ENCODE results near the gene EIF4E.

DNA sequence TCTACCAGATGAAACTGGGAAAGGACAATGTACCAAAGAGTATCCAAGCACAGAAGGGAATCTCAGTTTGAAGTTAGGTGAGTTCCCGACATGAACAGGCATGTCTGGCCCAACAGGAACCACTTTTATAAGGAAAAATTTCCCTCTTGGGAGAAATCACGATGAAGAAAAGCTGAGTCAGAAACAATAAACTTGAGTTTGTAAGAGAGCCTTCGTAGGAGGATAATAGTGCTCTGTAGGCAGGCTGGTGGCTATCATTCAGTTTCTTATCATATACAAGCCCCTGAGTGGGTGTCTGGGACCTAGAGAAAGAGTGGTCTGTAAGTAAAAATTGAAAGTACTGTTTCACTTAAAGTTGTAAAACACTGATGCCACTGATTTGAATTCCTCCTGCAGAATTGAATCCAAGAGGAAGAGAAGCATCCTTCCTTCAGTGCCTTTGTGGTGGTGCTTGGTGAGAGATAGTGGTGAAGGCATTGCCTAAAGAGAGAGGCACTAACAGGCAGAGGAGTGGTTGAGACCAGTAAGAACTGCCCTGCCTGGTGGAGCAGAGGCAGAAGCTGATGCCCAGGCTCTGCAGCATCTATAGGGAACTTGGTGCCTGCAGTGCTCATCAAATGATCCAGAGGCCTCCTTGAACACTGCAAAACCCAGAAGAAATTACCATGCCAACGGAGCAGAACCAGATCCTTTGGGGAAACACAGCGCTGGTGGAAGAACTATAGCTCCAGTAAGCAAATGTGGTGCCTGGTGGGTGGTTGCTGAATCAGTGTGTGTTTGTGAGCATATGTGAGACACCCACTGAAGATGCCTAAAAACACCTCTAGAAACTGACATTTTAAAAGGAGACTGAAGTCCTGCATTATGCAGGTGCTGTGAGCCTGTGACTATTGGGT lies 34.9 kb upstream of the EIF4E start:
- TF ChIP-seq, protein P1, sequence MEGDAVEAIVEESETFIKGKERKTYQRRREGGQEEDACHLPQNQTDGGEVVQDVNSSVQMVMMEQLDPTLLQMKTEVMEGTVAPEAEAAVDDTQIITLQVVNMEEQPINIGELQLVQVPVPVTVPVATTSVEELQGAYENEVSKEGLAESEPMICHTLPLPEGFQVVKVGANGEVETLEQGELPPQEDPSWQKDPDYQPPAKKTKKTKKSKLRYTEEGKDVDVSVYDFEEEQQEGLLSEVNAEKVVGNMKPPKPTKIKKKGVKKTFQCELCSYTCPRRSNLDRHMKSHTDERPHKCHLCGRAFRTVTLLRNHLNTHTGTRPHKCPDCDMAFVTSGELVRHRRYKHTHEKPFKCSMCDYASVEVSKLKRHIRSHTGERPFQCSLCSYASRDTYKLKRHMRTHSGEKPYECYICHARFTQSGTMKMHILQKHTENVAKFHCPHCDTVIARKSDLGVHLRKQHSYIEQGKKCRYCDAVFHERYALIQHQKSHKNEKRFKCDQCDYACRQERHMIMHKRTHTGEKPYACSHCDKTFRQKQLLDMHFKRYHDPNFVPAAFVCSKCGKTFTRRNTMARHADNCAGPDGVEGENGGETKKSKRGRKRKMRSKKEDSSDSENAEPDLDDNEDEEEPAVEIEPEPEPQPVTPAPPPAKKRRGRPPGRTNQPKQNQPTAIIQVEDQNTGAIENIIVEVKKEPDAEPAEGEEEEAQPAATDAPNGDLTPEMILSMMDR (conservative IDR thresholded peaks at IDR 0.05; ENCODE audit: low read length) = no peak
- TF ChIP-seq EZH2phosphoT487 (IDR thresholded peaks at IDR 0.05; ENCODE audit: borderline replicate concordance) = no peak
